NCI-H1436 (cell line): Measurements from ENCODE around the gene SLC27A1.
"Not testable (repeated sequence)": the region's sequence is repeated elsewhere in the genome, so short reads cannot be mapped to it uniquely, and the experiment has no call there.

ENCODE experiments used
- DNase-seq: peaks from one replicate; lab custom pipeline; 2025; lab: John Stamatoyannopoulos, UW

Gene SLC27A1

GRCh38 chr19:17511724-17512573 lies 41.6 kb downstream of the SLC27A1 start:
- DNase-seq = peak; percentile 60

GRCh38 chr19:17512574-17512939 lies 42.2 kb downstream of the SLC27A1 start:
- no peak for DNase-seq

- DNase-seq = no peak
Observed at GRCh38 chr19:17515408-17516149, 45.3 kb downstream of the SLC27A1 start.

GRCh38 chr19:17517898-17518297 lies 47.6 kb downstream of the SLC27A1 start:
- no peak for DNase-seq

GRCh38 chr19:17518654-17519053 lies 48.3 kb downstream of the SLC27A1 start:
- not testable (repeated sequence) for DNase-seq

GRCh38 chr19:17519967-17520366 lies 49.6 kb downstream of the SLC27A1 start:
- DNase-seq = no peak

- no peak for DNase-seq
Observed at GRCh38 chr19:17520865-17521264, 50.5 kb downstream of the SLC27A1 start.

- DNase-seq = no peak
Observed at GRCh38 chr19:17522988-17523872, 52.9 kb downstream of the SLC27A1 start.

GRCh38 chr19:17524651-17525050 lies 54.3 kb downstream of the SLC27A1 start:
- no peak for DNase-seq

GRCh38 chr19:17525141-17525540 lies 54.8 kb downstream of the SLC27A1 start:
- no peak for DNase-seq

GRCh38 chr19:17526922-17527321 lies 56.6 kb downstream of the SLC27A1 start:
- DNase-seq = peak; percentile 57

- no peak for DNase-seq
Observed at GRCh38 chr19:17527326-17527725, 57.0 kb downstream of the SLC27A1 start.

GRCh38 chr19:17528610-17529009 lies 58.3 kb downstream of the SLC27A1 start:
- DNase-seq = no peak

- DNase-seq = no peak
Observed at GRCh38 chr19:17529239-17530158, 59.2 kb downstream of the SLC27A1 start.

- DNase-seq = no peak
Observed at GRCh38 chr19:17530586-17530985, 60.3 kb downstream of the SLC27A1 start.

GRCh38 chr19:17532116-17532515 lies 61.8 kb downstream of the SLC27A1 start:
- no peak for DNase-seq

- DNase-seq = no peak
Observed at GRCh38 chr19:17532557-17532956, 62.2 kb downstream of the SLC27A1 start.

- DNase-seq = no peak
Observed at GRCh38 chr19:17534767-17535166, 64.4 kb downstream of the SLC27A1 start.

- no peak for DNase-seq
Observed at GRCh38 chr19:17536955-17537354, 66.6 kb downstream of the SLC27A1 start.

- no peak for DNase-seq
Observed at GRCh38 chr19:17538684-17539237, 68.4 kb downstream of the SLC27A1 start.
